ENCODE data around the gene PHYH.
"Not testable (repeated sequence)": the region's sequence is repeated elsewhere in the genome, so short reads cannot be mapped to it uniquely, and the experiment has no call there.

PHYH gene

GRCh38 chr10:13299437-13300287, at the start of gene PHYH:
TSS of gene PHYH (minus strand) at chr10:13300064. CDS start at chr10:13300042, 22 bp downstream.
- DNase-seq (ENCODE audit: low read depth in 2 of 3, low spot score in 1 of 3): peak; percentile 43 to 78 (median 56)

GRCh38 chr10:13348216-13349017, 48.6 kb upstream of the PHYH start, which contains the start of gene SEPHS1:
TSS of gene SEPHS1 (minus strand) at chr10:13348293. CDS start at chr10:13344950, 3,343 bp downstream.
- peak; percentile 69 to 79 (median 75) for DNase-seq (ENCODE audit: low read depth in 2 of 3, low spot score in 1 of 3)

- peak; percentile 60 to 73 (median 62) for DNase-seq (ENCODE audit: low read depth in 2 of 3, low spot score in 1 of 3)
Observed at GRCh38 chr10:13347500-13348156, 47.8 kb upstream of the PHYH start.

- DNase-seq (ENCODE audit: low read depth in 2 of 3, low spot score in 1 of 3): no peak
Observed at GRCh38 chr10:13347043-13347499, 47.2 kb upstream of the PHYH start.

- no peak for DNase-seq (ENCODE audit: low read depth in 2 of 3, low spot score in 1 of 3)
Observed at GRCh38 chr10:13346283-13347042, 46.6 kb upstream of the PHYH start.

GRCh38 chr10:13340626-13341376, 40.9 kb upstream of the PHYH start:
- no peak for DNase-seq (ENCODE audit: low read depth in 2 of 3, low spot score in 1 of 3)

GRCh38 chr10:13340068-13340467, 40.2 kb upstream of the PHYH start:
- no peak for DNase-seq (ENCODE audit: low read depth in 2 of 3, low spot score in 1 of 3)

- DNase-seq (ENCODE audit: low read depth in 2 of 3, low spot score in 1 of 3): no peak
Observed at GRCh38 chr10:13338390-13339110, 38.7 kb upstream of the PHYH start.

- no peak for DNase-seq (ENCODE audit: low read depth in 2 of 3, low spot score in 1 of 3)
Observed at GRCh38 chr10:13337827-13338196, 37.9 kb upstream of the PHYH start.

GRCh38 chr10:13337128-13337826, 37.4 kb upstream of the PHYH start:
- no peak for DNase-seq (ENCODE audit: low read depth in 2 of 3, low spot score in 1 of 3)

- no peak for DNase-seq (ENCODE audit: low read depth in 2 of 3, low spot score in 1 of 3)
Observed at GRCh38 chr10:13335881-13336280, 36.0 kb upstream of the PHYH start.

GRCh38 chr10:13334556-13334955, 34.7 kb upstream of the PHYH start:
- DNase-seq (ENCODE audit: low read depth in 2 of 3, low spot score in 1 of 3): no peak

GRCh38 chr10:13331646-13332045, 31.8 kb upstream of the PHYH start:
- DNase-seq (ENCODE audit: low read depth in 2 of 3, low spot score in 1 of 3): no peak

GRCh38 chr10:13330980-13331379, 31.1 kb upstream of the PHYH start:
- DNase-seq (ENCODE audit: low read depth in 2 of 3, low spot score in 1 of 3): not testable (repeated sequence)

GRCh38 chr10:13329565-13329964, 29.7 kb upstream of the PHYH start:
- no peak for DNase-seq (ENCODE audit: low read depth in 2 of 3, low spot score in 1 of 3)

- no peak for DNase-seq (ENCODE audit: low read depth in 2 of 3, low spot score in 1 of 3)
Observed at GRCh38 chr10:13328613-13329012, 28.7 kb upstream of the PHYH start.

- no peak for DNase-seq (ENCODE audit: low read depth in 2 of 3, low spot score in 1 of 3)
Observed at GRCh38 chr10:13328126-13328525, 28.3 kb upstream of the PHYH start.

GRCh38 chr10:13327534-13327933, 27.7 kb upstream of the PHYH start:
- no peak for DNase-seq (ENCODE audit: low read depth in 2 of 3, low spot score in 1 of 3)

Measured in stimulated activated CD4-positive, alpha-beta T cell treated with anti-CD3 and anti-CD28 coated beads, Interleukin-12 subunit alpha, Interleukin-12 subunit beta, amount 100 ng/mL, for 48 hours (primary cell).